ENCODE measurements around the gene TMEM181. TPM values are rescaled to one million over a fixed set of nuclear protein-coding genes. Genes with fewer than 3 reads are reported as not detected.

TMEM181 gene
- polyA plus RNA-seq, 2 of the 4 experiments (the other 2 are of a cell fraction), result 11.6 to 21.1 TPM

DNA sequence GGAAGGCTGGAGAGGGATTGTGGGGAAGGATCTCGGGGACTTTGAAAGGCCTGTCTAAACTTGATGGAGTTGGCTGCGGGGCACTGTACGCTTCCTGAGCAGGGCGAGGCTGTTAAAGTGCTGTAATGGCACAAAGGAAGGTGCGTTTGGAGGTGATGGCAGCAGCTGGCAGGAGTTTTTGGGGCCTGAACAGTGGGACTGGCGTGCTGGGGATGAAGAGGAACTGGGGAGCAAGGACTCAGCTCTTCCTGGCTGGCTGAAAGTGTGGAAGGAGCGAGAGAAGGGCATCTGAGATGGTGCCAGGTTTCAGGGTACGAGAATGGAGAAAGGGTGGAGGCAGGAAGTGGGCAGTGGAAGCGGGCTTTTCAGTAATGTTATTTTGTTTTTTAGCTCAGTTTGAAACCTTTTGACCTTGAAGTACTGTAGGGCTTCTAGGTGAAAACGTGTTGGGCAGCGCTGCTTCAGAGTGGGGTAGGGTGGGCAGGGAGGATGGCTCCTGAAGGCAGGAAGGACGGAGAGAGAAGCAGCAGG lies 8.0 kb downstream of the TMEM181 start:
- Histone ChIP-seq H3K4me3 (no peak overlapping the region), H3K9me3 (no peaks in the 10 kb centered on the region), H3K27ac (no peak overlapping the region), H3K4me2 (no peak overlapping the region), H3K4me1 (no peaks in the 10 kb centered on the region)
- CTCF ChIA-PET, result interaction anchor here (0.5 to 1.5 kb wide), 4 partner anchors 23 to 653 kb away, joined by 3 read pairs; no protein-coding TSS in a partner anchor
- DNase-seq (ENCODE audit: low read depth in 1 of 2, low spot score in 1 of 2) (no peak), FAIRE-seq (no peak), ATAC-seq (no peak)
- POLR2A ChIA-PET, result no interaction called here
- WGBS (ENCODE audit: missing lambda C conversion rate), result 86% methylated on average over 10 of the region's 12 CpGs
- TF ChIP-seq JUNB (IDR thresholded peaks at IDR 0.05), result no peak
- no peak for TF ChIP-seq FOSB (CRISPR knock-in tag; IDR thresholded peaks at IDR 0.05)
- TF ChIP-seq HEYL (CRISPR knock-in tag; IDR thresholded peaks at IDR 0.05), result no peak
- TF ChIP-seq, protein P1, sequence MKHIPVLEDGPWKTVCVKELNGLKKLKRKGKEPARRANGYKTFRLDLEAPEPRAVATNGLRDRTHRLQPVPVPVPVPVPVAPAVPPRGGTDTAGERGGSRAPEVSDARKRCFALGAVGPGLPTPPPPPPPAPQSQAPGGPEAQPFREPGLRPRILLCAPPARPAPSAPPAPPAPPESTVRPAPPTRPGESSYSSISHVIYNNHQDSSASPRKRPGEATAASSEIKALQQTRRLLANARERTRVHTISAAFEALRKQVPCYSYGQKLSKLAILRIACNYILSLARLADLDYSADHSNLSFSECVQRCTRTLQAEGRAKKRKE (CRISPR knock-in tag; IDR thresholded peaks at IDR 0.05; ENCODE audit: low read depth), result no peak
- TF ChIP-seq, protein P2, sequence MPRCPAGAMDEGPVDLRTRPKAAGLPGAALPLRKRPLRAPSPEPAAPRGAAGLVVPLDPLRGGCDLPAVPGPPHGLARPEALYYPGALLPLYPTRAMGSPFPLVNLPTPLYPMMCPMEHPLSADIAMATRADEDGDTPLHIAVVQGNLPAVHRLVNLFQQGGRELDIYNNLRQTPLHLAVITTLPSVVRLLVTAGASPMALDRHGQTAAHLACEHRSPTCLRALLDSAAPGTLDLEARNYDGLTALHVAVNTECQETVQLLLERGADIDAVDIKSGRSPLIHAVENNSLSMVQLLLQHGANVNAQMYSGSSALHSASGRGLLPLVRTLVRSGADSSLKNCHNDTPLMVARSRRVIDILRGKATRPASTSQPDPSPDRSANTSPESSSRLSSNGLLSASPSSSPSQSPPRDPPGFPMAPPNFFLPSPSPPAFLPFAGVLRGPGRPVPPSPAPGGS (IDR thresholded peaks at IDR 0.05), result no peak
- TF ChIP-seq PHF8 (IDR thresholded peaks at IDR 0.05; ENCODE audit: borderline replicate concordance, low read depth), result no peak
- no peak for TF ChIP-seq RFX5 (IDR thresholded peaks at IDR 0.05)
- TF ChIP-seq RAD21 (conservative IDR thresholded peaks at IDR 0.05 in 1 of 2, IDR thresholded peaks at IDR 0.05 in 1 of 2), result no peak
- TF ChIP-seq MAFK (IDR thresholded peaks at IDR 0.05; ENCODE audit: partially characterized antibody), result no peak
- no peak for TF ChIP-seq ZFP36 (IDR thresholded peaks at IDR 0.05; ENCODE audit: borderline replicate concordance, partially characterized antibody)
- no peak for TF ChIP-seq CTCF (IDR thresholded peaks at IDR 0.05)
- TF ChIP-seq E2F6 (IDR thresholded peaks at IDR 0.05; ENCODE audit: borderline replicate concordance, low read depth), result no peak
- no peak for TF ChIP-seq ZNF302 (CRISPR knock-in tag; IDR thresholded peaks at IDR 0.05)
- TF ChIP-seq HDAC2 (IDR thresholded peaks at IDR 0.05), result no peak

- no peak for FAIRE-seq
- 88% methylated on average over 5 of the region's 5 CpGs for WGBS (ENCODE audit: missing lambda C conversion rate)
- DNase-seq (ENCODE audit: low read depth in 1 of 2, low spot score in 1 of 2), result no peak
- Histone ChIP-seq H3K9me3 (no peaks in the 10 kb centered on the region), H3K27ac (no peak overlapping the region), H3K4me1 (no peaks in the 10 kb centered on the region), H3K4me3 (no peak overlapping the region), H3K4me2 (no peak overlapping the region)
- ChIA-PET CTCF (interaction anchor here (0.6 to 1.8 kb wide), 4 partner anchors 21 to 347 kb away, joined by 3 to 4 read pairs (median 3); no protein-coding TSS in a partner anchor), POLR2A (no interaction called here)
- ATAC-seq, result no peak
- TF ChIP-seq ZC3H11A (IDR thresholded peaks at IDR 0.05) (no peak), USF2 (IDR thresholded peaks at IDR 0.05) (no peak), E2F6 (IDR thresholded peaks at IDR 0.05; ENCODE audit: borderline replicate concordance, low read depth) (no peak), MAFK (IDR thresholded peaks at IDR 0.05; ENCODE audit: partially characterized antibody) (no peak), CTCF (IDR thresholded peaks at IDR 0.05) (no peak), EHMT2 (IDR thresholded peaks at IDR 0.05; ENCODE audit: low read depth) (no peak)
Measured at GRCh38 chr6:158568549-158568948, 8.7 kb downstream of the TMEM181 start.
